IMR-90 (cell line): ENCODE results near the gene ZNF592. TPM values are rescaled to one million over a fixed set of nuclear protein-coding genes. Genes with fewer than 3 reads are reported as not detected.

Experiments
- microRNA-seq, 2 experiments: library from miRNA; stranded (forward) in 1 of 2; unstranded in 1 of 2; fragments of 10-50 nt in 1 of 2; fragments of <30 nt in 1 of 2; gene quantifications in 1 of 2; microRNA quantifications in 1 of 2; one replicate each; pipeline versions ENCODE3 to v1.1.0; 2013 to 2020; ENCODE audit not compliant: insufficient read depth in 1 of 2, insufficient read length in 1 of 2, unreplicated experiment in 1 of 2
- polyA plus RNA-seq, 3 experiments: library from polyadenylated mRNA; depleted of rRNA; stranded (reverse); fragments of >200 nt; gene quantifications; 2 replicates each; pipeline ENCODE4 v1.2.3, GENCODE V29; 2012; ENCODE audit warnings: low replicate concordance in 1 of 3
- small RNA-seq, 5 experiments: library from RNA; depleted of rRNA; stranded (forward); fragments of <200 nt; gene quantifications; one replicate each; pipeline ENCODE3, GENCODE V24; 2012
- total RNA-seq: library from RNA; depleted of rRNA; stranded (reverse); fragments of >200 nt; gene quantifications from 2 replicates; pipeline ENCODE4 v1.2.3, GENCODE V29; 2012; rRNA removed

The ZNF592 gene
- total and polyA plus RNA-seq, 2 of the 4 experiments (the other 2 are of a cell fraction): 4.3 to 10.2 TPM

Small RNA genes within 50 kb of the gene (microRNA-seq; reads per million reads assigned to microRNA genes)
- not detected for gene RF00402 (ENCODE audit: insufficient read depth, insufficient read length)

Small RNA genes within 50 kb of the gene (small RNA-seq; reads per million reads assigned to genes)
- gene RF00402: 0 reads per million in 5 experiments

Other genes starting within 250 kb of the ZNF592 start
- 15.0 and 18.3 TPM in 2 replicates for gene ZSCAN2, start 147.6 kb upstream of the ZNF592 start, total RNA-seq
- 10.4 and 11.1 TPM in 2 replicates for gene ZSCAN2, start 147.6 kb upstream of the ZNF592 start, polyA plus RNA-seq (2012; rRNA removed)
- 18.6 and 25.5 TPM in 2 replicates for gene WDR73, start 94.3 kb upstream of the ZNF592 start, total RNA-seq
- gene WDR73, start 94.3 kb upstream of the ZNF592 start, polyA plus RNA-seq (2012; rRNA removed): 18.8 and 21.5 TPM in 2 replicates
- 1.3 and 1.4 TPM in 2 replicates for gene NMB, start 90.4 kb upstream of the ZNF592 start, total RNA-seq
- 3.8 and 5.1 TPM in 2 replicates for gene NMB, start 90.4 kb upstream of the ZNF592 start, polyA plus RNA-seq (2012; rRNA removed)
- gene SEC11A, start 32.5 kb upstream of the ZNF592 start, total RNA-seq: 62.4 and 233 TPM in 2 replicates
- 91.8 and 108 TPM in 2 replicates for gene SEC11A, start 32.5 kb upstream of the ZNF592 start, polyA plus RNA-seq (2012; rRNA removed)
- under 0.01 TPM in 2 replicates for gene ALPK3, start 68.8 kb downstream of the ZNF592 start, total RNA-seq
- 0.06 and 0.26 TPM in 2 replicates for gene ALPK3, start 68.8 kb downstream of the ZNF592 start, polyA plus RNA-seq (2012; rRNA removed)
- not detected in 2 replicates for gene SLC28A1, start 136.1 kb downstream of the ZNF592 start, total RNA-seq
- not detected in 2 replicates for gene SLC28A1, start 136.1 kb downstream of the ZNF592 start, polyA plus RNA-seq (2012; rRNA removed)
- gene PDE8A, start 233.3 kb downstream of the ZNF592 start, total RNA-seq: 32.4 and 40.3 TPM in 2 replicates
- 27.9 and 35.9 TPM in 2 replicates for gene PDE8A, start 233.3 kb downstream of the ZNF592 start, polyA plus RNA-seq (2012; rRNA removed)